ENCODE measurements around the gene GULP1. TPM values are rescaled to one million over a fixed set of nuclear protein-coding genes. Genes with fewer than 3 reads are reported as not detected.

The GULP1 gene
- total RNA-seq, 1 donor from 2014 or later, result 39.4 TPM

DNA sequence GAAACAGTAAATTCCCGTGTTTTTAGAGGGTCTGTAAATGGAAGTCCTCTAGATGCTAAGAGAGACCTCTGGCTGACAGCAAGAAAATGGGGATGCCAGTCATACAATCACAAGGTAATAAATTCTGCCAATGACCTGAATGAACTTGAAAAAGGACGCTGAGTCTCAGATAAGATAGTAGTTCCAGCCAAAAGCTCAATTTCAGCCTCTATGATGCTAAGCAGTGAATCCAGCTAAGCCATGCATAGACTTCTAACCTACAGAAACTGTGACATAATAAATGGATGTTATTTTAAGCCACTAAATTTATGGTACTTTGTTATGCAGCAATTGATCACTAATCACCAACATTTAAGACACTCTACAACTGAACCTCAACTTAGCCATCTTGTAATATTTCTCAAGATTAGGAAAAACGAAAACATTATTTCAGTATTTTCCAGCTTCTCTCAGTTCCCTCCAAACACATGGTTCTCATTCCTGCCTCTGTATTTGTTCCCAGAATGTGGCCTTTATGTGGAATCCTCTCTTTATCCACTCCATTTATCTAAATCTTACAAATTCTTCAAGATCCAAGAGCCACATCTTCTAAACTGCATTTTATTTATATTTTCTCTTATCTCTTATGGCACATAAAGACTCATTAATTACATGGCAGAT, 331.1 kb downstream of the GULP1 start:
- Histone ChIP-seq H3K27ac (ENCODE audit: low read depth, low read length) (no peak overlapping the region), H3K9me3 (ENCODE audit: insufficient read depth, low read depth, low read length) (no peaks in the 10 kb centered on the region), H3K36me3 (ENCODE audit: insufficient read depth, low read length) (no peaks in the 10 kb centered on the region), H3K9ac (ENCODE audit: low read length) (no peak overlapping the region), H3K4me2 (ENCODE audit: low read length) (no peak overlapping the region), H3K79me2 (ENCODE audit: insufficient read depth, low read length) (no peaks in the 10 kb centered on the region), H3K4me3 (ENCODE audit: insufficient read depth, low read depth, low read length) (no peak overlapping the region), H2AFZ (ENCODE audit: low read depth, low read length) (no peak overlapping the region), H3K4me1 (ENCODE audit: insufficient read depth, low read length) (peaks cover 6% of the 10 kb centered on the region), H3K27me3 (ENCODE audit: insufficient read depth, low read length) (no peaks in the 10 kb centered on the region), H4K20me1 (ENCODE audit: insufficient read depth, low read length) (no peaks in the 10 kb centered on the region)
- H3K4me1 Mint-ChIP-seq (ENCODE audit: low read depth, unreplicated experiment), result peaks cover 4% of the 10 kb centered on the region
- peak; percentile 14 for DNase-seq (ENCODE audit: low read depth)
- H3K4me3 Mint-ChIP-seq (ENCODE audit: unreplicated experiment), result no peak overlapping the region
- TF ChIP-seq EZH2 (IDR thresholded peaks at IDR 0.05; ENCODE audit: insufficient read depth, low read length), result no peak
- TF ChIP-seq CTCF (IDR thresholded peaks at IDR 0.05; ENCODE audit: insufficient read depth, low read depth, low read length), result no peak
- H3K27ac Mint-ChIP-seq (ENCODE audit: unreplicated experiment), result no peak overlapping the region
- no peaks in the 10 kb centered on the region for H3K36me3 Mint-ChIP-seq (ENCODE audit: low read depth, unreplicated experiment)
- peaks cover 4% of the 10 kb centered on the region for H3K9me3 Mint-ChIP-seq (ENCODE audit: unreplicated experiment)
- peak; percentile 49 for FAIRE-seq
- H3K27me3 Mint-ChIP-seq (ENCODE audit: low read depth, unreplicated experiment), result no peaks in the 10 kb centered on the region

- no peak for TF ChIP-seq EZH2 (IDR thresholded peaks at IDR 0.05; ENCODE audit: insufficient read depth, low read length)
- TF ChIP-seq CTCF (IDR thresholded peaks at IDR 0.05; ENCODE audit: insufficient read depth, low read depth, low read length), result no peak
- peaks cover 9% of the 10 kb centered on the region for H3K4me1 ChIP-seq (ENCODE audit: insufficient read depth, low read length)
- Mint-ChIP-seq H3K4me1 (ENCODE audit: low read depth, unreplicated experiment) (peaks cover 10% of the 10 kb centered on the region), H3K36me3 (ENCODE audit: low read depth, unreplicated experiment) (no peaks in the 10 kb centered on the region), H3K27me3 (ENCODE audit: low read depth, unreplicated experiment) (no peaks in the 10 kb centered on the region), H3K27ac (ENCODE audit: unreplicated experiment) (no peak overlapping the region), H3K9me3 (ENCODE audit: unreplicated experiment) (peaks cover 4% of the 10 kb centered on the region), H3K4me3 (ENCODE audit: unreplicated experiment) (no peak overlapping the region)
- no peak overlapping the region for H2AFZ ChIP-seq (ENCODE audit: low read depth, low read length)
- H3K4me3 ChIP-seq (ENCODE audit: insufficient read depth, low read depth, low read length), result no peak overlapping the region
- no peaks in the 10 kb centered on the region for H4K20me1 ChIP-seq (ENCODE audit: insufficient read depth, low read length)
- no peaks in the 10 kb centered on the region for H3K79me2 ChIP-seq (ENCODE audit: insufficient read depth, low read length)
- no peak overlapping the region for H3K9ac ChIP-seq (ENCODE audit: low read length)
- no peaks in the 10 kb centered on the region for H3K9me3 ChIP-seq (ENCODE audit: insufficient read depth, low read depth, low read length)
- DNase-seq (ENCODE audit: low read depth) (peak; percentile 85), FAIRE-seq (no peak)
- no peaks in the 10 kb centered on the region for H3K27me3 ChIP-seq (ENCODE audit: insufficient read depth, low read length)
- H3K36me3 ChIP-seq (ENCODE audit: insufficient read depth, low read length), result no peaks in the 10 kb centered on the region
- peak overlapping the region; percentile 16 for H3K27ac ChIP-seq (ENCODE audit: low read depth, low read length)
- peak overlapping the region; percentile 40 for H3K4me2 ChIP-seq (ENCODE audit: low read length)
Observed at GRCh38 chr2:188623995-188624643, 332.4 kb downstream of the GULP1 start.

GRCh38 chr2:188627471-188627870, 335.8 kb downstream of the GULP1 start:
- H3K36me3 ChIP-seq (ENCODE audit: insufficient read depth, low read length), result no peaks in the 10 kb centered on the region
- no peak overlapping the region for H3K4me2 ChIP-seq (ENCODE audit: low read length)
- no peaks in the 10 kb centered on the region for H3K79me2 ChIP-seq (ENCODE audit: insufficient read depth, low read length)
- H3K9me3 ChIP-seq (ENCODE audit: insufficient read depth, low read depth, low read length), result no peaks in the 10 kb centered on the region
- peaks cover 22% of the 10 kb centered on the region for H3K4me1 ChIP-seq (ENCODE audit: insufficient read depth, low read length)
- no peak overlapping the region for H3K4me3 ChIP-seq (ENCODE audit: insufficient read depth, low read depth, low read length)
- no peak overlapping the region for H3K27ac ChIP-seq (ENCODE audit: low read depth, low read length)
- Mint-ChIP-seq H3K9me3 (ENCODE audit: unreplicated experiment) (no peaks in the 10 kb centered on the region), H3K4me3 (ENCODE audit: unreplicated experiment) (no peak overlapping the region), H3K27me3 (ENCODE audit: low read depth, unreplicated experiment) (no peaks in the 10 kb centered on the region), H3K36me3 (ENCODE audit: low read depth, unreplicated experiment) (no peaks in the 10 kb centered on the region), H3K4me1 (ENCODE audit: low read depth, unreplicated experiment) (peaks cover 22% of the 10 kb centered on the region), H3K27ac (ENCODE audit: unreplicated experiment) (no peak overlapping the region)
- no peaks in the 10 kb centered on the region for H4K20me1 ChIP-seq (ENCODE audit: insufficient read depth, low read length)
- no peak for FAIRE-seq
- no peak overlapping the region for H2AFZ ChIP-seq (ENCODE audit: low read depth, low read length)
- no peak for DNase-seq (ENCODE audit: low read depth)
- no peaks in the 10 kb centered on the region for H3K27me3 ChIP-seq (ENCODE audit: insufficient read depth, low read length)
- TF ChIP-seq EZH2 (IDR thresholded peaks at IDR 0.05; ENCODE audit: insufficient read depth, low read length), result no peak
- TF ChIP-seq CTCF (IDR thresholded peaks at IDR 0.05; ENCODE audit: insufficient read depth, low read depth, low read length), result no peak
- H3K9ac ChIP-seq (ENCODE audit: low read length), result no peak overlapping the region

Data from astrocyte (in vitro differentiated cells and primary cell).